Mesenchymal stem cell (in vitro differentiated cells and primary cell): ENCODE measurements around the gene ITGAX.
A peak's percentile ranks its signal among the peaks of the same experiment; 100 is the strongest.

Source experiments
- DNase-seq: peaks from one replicate; pipeline ENCODE4 v3.0.0-alpha.2; 2013
- H2AFZ ChIP-seq: one replicate; pipeline ENCODE4 v1.6.1; 2013; ENCODE audit warnings: low read depth, mild to moderate bottlenecking, control low read depth, inconsistent platforms, low read length, moderate library complexity
- H2AK5ac ChIP-seq: 2 replicates; pipeline ENCODE4 v1.6.1; 2013; ENCODE audit warnings: low read length, moderate library complexity, mild to moderate bottlenecking, inconsistent platforms; ENCODE audit not compliant: severe bottlenecking
- H2BK120ac ChIP-seq: one replicate; pipeline ENCODE4 v1.6.1; 2013; ENCODE audit warnings: low read depth, mild to moderate bottlenecking, inconsistent platforms, low read length, moderate library complexity
- H2BK12ac ChIP-seq, 2 experiments: one replicate each; pipeline ENCODE4 v1.6.1; 2013; ENCODE audit warnings: inconsistent platforms in 2 of 2, low read length in 2 of 2, mild to moderate bottlenecking in 2 of 2, moderate library complexity in 2 of 2, control low read depth in 1 of 2
- H2BK15ac ChIP-seq: one replicate; pipeline ENCODE4 v1.6.1; 2013; ENCODE audit warnings: mild to moderate bottlenecking, low read depth, inconsistent platforms; ENCODE audit not compliant: poor library complexity, severe bottlenecking
- H2BK5ac ChIP-seq: 2 replicates; pipeline ENCODE4 v1.6.1; 2013; ENCODE audit warnings: low read depth, mild to moderate bottlenecking, low read length, control low read depth, inconsistent platforms; ENCODE audit not compliant: poor library complexity, severe bottlenecking
- H3K14ac ChIP-seq, 2 experiments: one replicate each; pipeline ENCODE4 v1.6.1; 2013; ENCODE audit warnings: inconsistent platforms in 2 of 2, low read length in 2 of 2, control low read depth in 1 of 2, mild to moderate bottlenecking in 1 of 2, moderate library complexity in 1 of 2
- H3K18ac ChIP-seq, 2 experiments: one replicate each; pipeline ENCODE4 v1.6.1; 2013; ENCODE audit warnings: inconsistent platforms in 2 of 2, low read length in 2 of 2, control low read depth in 1 of 2, low read depth in 1 of 2, mild to moderate bottlenecking in 1 of 2
- H3K23ac ChIP-seq, 2 experiments: one replicate each; pipeline ENCODE4 v1.6.1; 2013; ENCODE audit warnings: inconsistent platforms in 2 of 2, low read length in 2 of 2, mild to moderate bottlenecking in 2 of 2, moderate library complexity in 2 of 2, control low read depth in 1 of 2
- H3K27ac ChIP-seq: 2 replicates; pipeline ENCODE4 v1.5.1; 2013; ENCODE audit warnings: mild to moderate bottlenecking, moderate library complexity, low read length, control low read depth, inconsistent platforms; ENCODE audit not compliant: poor library complexity, severe bottlenecking
- H3K27me3 ChIP-seq, 2 experiments: 2 replicates each; pipeline versions ENCODE4 v1.6.1 to v1.7.0; 2013; ENCODE audit warnings: low read length in 2 of 2, mild to moderate bottlenecking in 2 of 2, moderate library complexity in 2 of 2, control low read depth in 1 of 2, inconsistent platforms in 1 of 2; ENCODE audit not compliant: control insufficient read depth in 1 of 2, insufficient read depth in 1 of 2
- H3K36me3 ChIP-seq, 2 experiments: 2 replicates each; pipeline versions ENCODE4 v1.6.1 to v1.7.0; 2013; ENCODE audit warnings: low read length in 2 of 2, control low read depth in 1 of 2, inconsistent platforms in 1 of 2, low read depth in 1 of 2, mild to moderate bottlenecking in 1 of 2; ENCODE audit not compliant: insufficient read depth in 2 of 2, control insufficient read depth in 1 of 2
- H3K4ac ChIP-seq, 2 experiments: one replicate each; pipeline ENCODE4 v1.6.1; 2013; ENCODE audit warnings: inconsistent platforms in 2 of 2, low read length in 2 of 2, mild to moderate bottlenecking in 2 of 2, moderate library complexity in 2 of 2, control low read depth in 1 of 2, low read depth in 1 of 2
- H3K4me1 ChIP-seq: 2 replicates; pipeline ENCODE4 v1.6.1; 2013; ENCODE audit warnings: low read depth, low read length, control low read depth; ENCODE audit not compliant: control insufficient read depth, insufficient read depth
- H3K4me2 ChIP-seq: 2 replicates; pipeline ENCODE4 v1.6.1; 2013; ENCODE audit warnings: low read length, mild to moderate bottlenecking, inconsistent platforms; ENCODE audit not compliant: poor library complexity, severe bottlenecking
- H3K4me3 ChIP-seq, 2 experiments: 2 replicates each; pipeline versions ENCODE4 v1.5.1 to v1.7.0; 2013; ENCODE audit warnings: low read length in 2 of 2, mild to moderate bottlenecking in 2 of 2, control low read depth in 1 of 2, low read depth in 1 of 2; ENCODE audit not compliant: insufficient read depth in 1 of 2
- H3K79me1 ChIP-seq: replicated peaks from 2 replicates; pipeline ENCODE4 v1.6.1; 2013; ENCODE audit warnings: mild to moderate bottlenecking, control low read depth, low read length, inconsistent platforms; ENCODE audit not compliant: poor library complexity, severe bottlenecking
- H3K9ac ChIP-seq: 2 replicates; pipeline ENCODE4 v1.7.0; 2013; ENCODE audit warnings: mild to moderate bottlenecking, low read length, moderate library complexity
- H3K9me3 ChIP-seq: 2 replicates; pipeline ENCODE4 v1.7.0; 2013; ENCODE audit warnings: mild to moderate bottlenecking, low read length; ENCODE audit not compliant: control insufficient read depth
- H4K8ac ChIP-seq: one replicate; pipeline ENCODE4 v1.6.1; 2013; ENCODE audit warnings: inconsistent platforms, mild to moderate bottlenecking, low read length, moderate library complexity
- H4K91ac ChIP-seq: one replicate; pipeline ENCODE4 v1.6.1; 2013; ENCODE audit warnings: mild to moderate bottlenecking, low read length, inconsistent platforms
- WGBS: methylation state at CpG from one replicate; pipeline ENCODE4 v1.1.7; 2013; ENCODE audit warnings: mixed read lengths; 5-methylcytosine and 5-hydroxymethylcytosine counted together

ITGAX gene

DNA sequence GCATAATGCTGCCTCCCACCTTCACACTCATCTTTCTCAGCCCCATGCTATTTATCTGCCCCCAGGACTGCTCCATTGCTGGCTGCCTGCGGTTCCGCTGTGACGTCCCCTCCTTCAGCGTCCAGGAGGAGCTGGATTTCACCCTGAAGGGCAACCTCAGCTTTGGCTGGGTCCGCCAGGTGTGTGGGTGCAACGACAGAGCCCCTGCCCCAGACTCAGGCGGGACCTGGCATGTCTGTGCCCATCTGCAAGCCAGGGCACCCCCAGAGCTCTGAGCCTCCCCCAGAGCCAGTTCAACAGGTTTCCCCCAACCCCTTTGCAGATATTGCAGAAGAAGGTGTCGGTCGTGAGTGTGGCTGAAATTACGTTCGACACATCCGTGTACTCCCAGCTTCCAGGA is 25.2 kb downstream of the ITGAX start:
- no peak overlapping the region for H2BK120ac ChIP-seq
- H3K27me3 ChIP-seq: peaks cover 12 to 42% of the 10 kb centered on the region in 2 experiments
- no peak overlapping the region for H3K27ac ChIP-seq
- no peak overlapping the region for H2AK5ac ChIP-seq
- no peak overlapping the region for H4K8ac ChIP-seq
- no peak overlapping the region for H3K9ac ChIP-seq
- no peak overlapping the region for H2BK12ac ChIP-seq
- no peaks in the 10 kb centered on the region for H3K9me3 ChIP-seq
- peaks cover 2% of the 10 kb centered on the region for H3K4me1 ChIP-seq
- no peak overlapping the region for H3K18ac ChIP-seq
- no peak overlapping the region for H2BK15ac ChIP-seq
- no peak overlapping the region for H2BK5ac ChIP-seq
- no peak overlapping the region for H3K4me2 ChIP-seq
- H3K23ac ChIP-seq: no peak overlapping the region
- no peak overlapping the region for H3K4ac ChIP-seq
- 82% methylated on average over 10 of the region's 12 CpGs for WGBS
- H3K36me3 ChIP-seq: no peaks in the 10 kb centered on the region
- no peaks in the 10 kb centered on the region for H3K79me1 ChIP-seq
- H2AFZ ChIP-seq: no peak overlapping the region
- no peak overlapping the region for H3K4me3 ChIP-seq
- DNase-seq: no peak
- H3K14ac ChIP-seq: no peak overlapping the region
- H4K91ac ChIP-seq: no peak overlapping the region

DNA sequence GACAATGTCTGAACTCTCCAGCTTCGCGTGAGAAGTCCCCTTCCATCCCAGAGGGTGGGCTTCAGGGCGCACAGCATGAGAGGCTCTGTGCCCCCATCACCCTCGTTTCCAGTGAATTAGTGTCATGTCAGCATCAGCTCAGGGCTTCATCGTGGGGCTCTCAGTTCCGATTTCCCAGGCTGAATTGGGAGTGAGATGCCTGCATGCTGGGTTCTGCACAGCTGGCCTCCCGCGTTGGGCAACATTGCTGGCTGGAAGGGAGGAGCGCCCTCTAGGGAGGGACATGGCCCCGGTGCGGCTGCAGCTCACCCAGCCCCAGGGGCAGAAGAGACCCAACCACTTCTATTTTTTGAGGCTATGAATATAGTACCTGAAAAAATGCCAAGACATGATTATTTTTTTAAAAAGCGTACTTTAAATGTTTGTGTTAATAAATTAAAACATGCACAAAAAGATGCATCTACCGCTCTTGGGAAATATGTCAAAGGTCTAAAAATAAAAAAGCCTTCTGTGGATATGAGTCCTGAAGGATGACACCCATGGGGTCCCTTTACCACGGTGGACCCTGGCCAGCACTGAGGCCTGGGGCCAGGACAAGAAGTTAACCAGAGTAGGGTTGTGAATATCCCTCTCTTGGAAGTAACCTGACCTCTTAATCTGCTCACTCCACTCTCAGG is 27.6 kb downstream of the ITGAX start:
- Histone ChIP-seq H2AFZ (no peak overlapping the region), H3K18ac (no peak overlapping the region), H3K27ac (no peak overlapping the region), H3K36me3 (no peaks in the 10 kb centered on the region), H3K4me2 (no peak overlapping the region), H3K9ac (no peak overlapping the region), H3K14ac (no peak overlapping the region), H3K23ac (no peak overlapping the region), H3K4me1 (peaks cover 2% of the 10 kb centered on the region), H2BK120ac (no peak overlapping the region), H3K4ac (no peak overlapping the region), H4K91ac (no peak overlapping the region), H4K8ac (no peak overlapping the region), H3K4me3 (no peak overlapping the region), H2BK15ac (no peak overlapping the region), H2AK5ac (no peak overlapping the region), H3K79me1 (no peaks in the 10 kb centered on the region), H2BK5ac (no peak overlapping the region), H3K9me3 (no peaks in the 10 kb centered on the region), H2BK12ac (no peak overlapping the region), H3K27me3 (peaks cover 5 to 36% of the 10 kb centered on the region in 2 experiments)
- 26% methylated on average over 13 of the region's 14 CpGs for WGBS
- no peak for DNase-seq

DNA sequence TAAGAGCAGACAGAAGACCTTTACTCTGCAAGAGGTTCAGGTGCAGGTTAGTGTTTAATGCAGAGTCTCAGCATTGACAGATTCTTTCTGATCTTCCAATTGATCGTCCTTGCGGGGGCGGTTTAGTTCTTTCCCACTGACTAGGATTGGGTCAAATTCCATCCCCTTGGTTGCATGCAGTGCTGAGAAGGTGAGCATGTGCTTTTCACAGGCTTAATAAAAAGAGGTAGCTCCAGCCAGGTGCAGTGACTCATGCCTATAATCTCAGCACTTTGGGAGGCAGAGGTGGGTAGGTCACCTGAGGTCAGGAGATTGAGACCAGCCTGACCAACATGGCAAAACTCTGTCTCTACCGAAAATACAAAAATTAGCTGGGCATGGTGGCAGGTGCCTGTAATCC is 30.7 kb downstream of the ITGAX start:
- Histone ChIP-seq H3K27ac (no peak overlapping the region), H3K18ac (no peak overlapping the region), H3K4me2 (no peak overlapping the region), H3K4ac (no peak overlapping the region), H3K9me3 (no peaks in the 10 kb centered on the region), H3K36me3 (no peaks in the 10 kb centered on the region), H3K14ac (no peak overlapping the region), H4K91ac (no peak overlapping the region), H2BK12ac (no peak overlapping the region), H2BK120ac (no peak overlapping the region), H4K8ac (no peak overlapping the region), H3K27me3 (peaks cover 0 to 40% of the 10 kb centered on the region in 2 experiments), H2AK5ac (no peak overlapping the region), H3K9ac (no peak overlapping the region), H2AFZ (no peak overlapping the region), H3K79me1 (no peaks in the 10 kb centered on the region), H2BK15ac (no peak overlapping the region), H3K4me1 (peaks cover 2% of the 10 kb centered on the region), H3K4me3 (no peak overlapping the region), H2BK5ac (no peak overlapping the region), H3K23ac (no peak overlapping the region)
- WGBS: 86% methylated on average over 4 of the region's 4 CpGs
- DNase-seq: no peak

DNA sequence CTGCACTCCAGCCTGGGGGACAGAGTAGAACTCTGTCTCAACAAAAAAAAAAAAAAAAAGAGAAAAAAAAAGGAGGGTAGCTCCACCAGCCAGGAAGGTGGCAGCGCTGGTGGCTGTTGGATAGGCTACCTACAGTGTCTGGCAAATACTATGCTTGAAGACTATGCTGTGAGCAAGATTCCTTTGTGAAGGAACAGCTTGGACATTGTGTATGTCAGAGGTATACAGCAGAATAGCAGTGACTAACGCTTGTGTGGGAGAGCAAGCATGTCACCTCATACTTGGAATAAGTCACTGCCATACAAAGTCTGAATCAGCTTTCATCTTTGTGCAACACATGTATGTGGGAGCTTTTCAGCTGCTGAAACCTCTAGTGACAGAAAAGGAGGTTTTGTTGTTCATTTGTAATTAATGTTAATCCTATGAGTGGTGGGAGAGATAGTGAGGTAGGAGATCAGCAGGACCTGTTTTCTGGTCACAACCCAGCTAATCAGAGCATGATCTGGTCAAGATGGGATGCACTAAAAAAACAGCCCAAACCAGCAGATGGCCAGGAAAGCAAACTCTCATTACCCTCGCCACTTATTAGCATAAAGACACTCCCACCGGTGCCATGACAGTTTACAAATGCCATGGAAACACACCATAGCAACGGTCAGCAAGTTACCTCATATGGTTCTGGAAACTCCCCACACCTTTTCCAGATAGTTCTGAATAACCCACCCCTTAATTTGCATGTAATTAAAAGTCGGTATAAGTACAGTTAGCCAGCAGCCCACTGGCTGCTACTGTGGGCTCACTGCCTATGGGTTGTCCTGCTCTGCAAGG is 31.4 kb downstream of the ITGAX start:
- H3K23ac ChIP-seq: no peak overlapping the region
- H3K18ac ChIP-seq: no peak overlapping the region
- H2BK15ac ChIP-seq: no peak overlapping the region
- no peak overlapping the region for H3K4me2 ChIP-seq
- peaks cover 2% of the 10 kb centered on the region for H3K4me1 ChIP-seq
- no peak overlapping the region for H3K27ac ChIP-seq
- H3K9me3 ChIP-seq: no peaks in the 10 kb centered on the region
- DNase-seq: peak; percentile 1
- no peaks in the 10 kb centered on the region for H3K36me3 ChIP-seq
- H3K27me3 ChIP-seq: peaks cover 0 to 33% of the 10 kb centered on the region in 2 experiments
- H4K8ac ChIP-seq: no peak overlapping the region
- H2BK12ac ChIP-seq: no peak overlapping the region
- H2BK120ac ChIP-seq: no peak overlapping the region
- H3K79me1 ChIP-seq: no peaks in the 10 kb centered on the region
- H3K14ac ChIP-seq: no peak overlapping the region
- no peak overlapping the region for H2BK5ac ChIP-seq
- WGBS: 60% methylated on average over 6 of the region's 6 CpGs
- no peak overlapping the region for H2AFZ ChIP-seq
- H3K4ac ChIP-seq: no peak overlapping the region
- no peak overlapping the region for H4K91ac ChIP-seq
- no peak overlapping the region for H3K4me3 ChIP-seq
- H3K9ac ChIP-seq: peak overlapping the region; percentile 25
- H2AK5ac ChIP-seq: no peak overlapping the region
